Measurements from ENCODE around the gene CRYL1. TPM values are rescaled to one million over a fixed set of nuclear protein-coding genes. Genes with fewer than 3 reads are reported as not detected.

The CRYL1 gene
- total RNA-seq, 2 experiments from 2014 or later: 8.9 to 9.3 TPM

- peaks cover 21% of the 10 kb centered on the region for H3K4me1 Mint-ChIP-seq (ENCODE audit: low read depth)
- no peak overlapping the region for H3K27ac Mint-ChIP-seq
- H3K9me3 Mint-ChIP-seq: peaks cover 2% of the 10 kb centered on the region
- no peak for DNase-seq
- intact Hi-C loops (cut with micrococcal nuclease): loop anchor here (5.0 kb wide), 1 partner anchor 292 kb away; the partner anchor contains the start of gene IL17D
- no peaks in the 10 kb centered on the region for H3K36me3 Mint-ChIP-seq (ENCODE audit: low read depth)
- H3K27me3 Mint-ChIP-seq (ENCODE audit: low read depth): no peaks in the 10 kb centered on the region
- CTCF ChIA-PET: interaction anchor here (2.4 kb wide), 1 partner anchor 10 kb away, joined by 6 read pairs; no protein-coding TSS in a partner anchor
- H3K4me3 Mint-ChIP-seq: no peak overlapping the region
Observed at GRCh38 chr13:20410726-20411125, 114.9 kb downstream of the CRYL1 start.

DNA sequence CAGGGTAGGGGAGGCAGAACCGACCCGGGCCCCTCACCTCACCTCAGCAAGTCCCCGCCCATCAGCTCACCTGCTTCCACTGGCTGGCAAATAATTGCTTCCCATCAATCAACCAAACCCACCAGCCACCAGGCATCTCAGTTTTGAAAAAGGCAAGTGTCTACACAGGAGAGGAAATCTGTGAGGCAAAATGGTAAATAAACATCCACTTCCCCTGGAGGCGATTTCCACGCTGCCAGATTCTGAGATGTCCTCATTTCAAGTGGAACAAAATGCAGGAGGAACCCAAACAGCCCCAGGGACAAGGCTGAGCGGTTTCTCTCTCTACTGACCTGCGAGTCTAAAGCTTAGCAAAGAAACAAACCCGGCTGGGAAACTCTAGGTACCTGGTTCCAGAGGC, 117.5 kb downstream of the CRYL1 start:
- Mint-ChIP-seq H3K4me3 (no peak overlapping the region), H3K9me3 (no peaks in the 10 kb centered on the region), H3K27me3 (ENCODE audit: low read depth) (no peaks in the 10 kb centered on the region), H3K4me1 (ENCODE audit: low read depth) (peaks cover 20% of the 10 kb centered on the region), H3K36me3 (ENCODE audit: low read depth) (peaks cover 4% of the 10 kb centered on the region), H3K27ac (no peak overlapping the region)
- intact Hi-C loops (cut with micrococcal nuclease): no loop called here
- CTCF ChIA-PET: no interaction called here
- DNase-seq: no peak

DNA sequence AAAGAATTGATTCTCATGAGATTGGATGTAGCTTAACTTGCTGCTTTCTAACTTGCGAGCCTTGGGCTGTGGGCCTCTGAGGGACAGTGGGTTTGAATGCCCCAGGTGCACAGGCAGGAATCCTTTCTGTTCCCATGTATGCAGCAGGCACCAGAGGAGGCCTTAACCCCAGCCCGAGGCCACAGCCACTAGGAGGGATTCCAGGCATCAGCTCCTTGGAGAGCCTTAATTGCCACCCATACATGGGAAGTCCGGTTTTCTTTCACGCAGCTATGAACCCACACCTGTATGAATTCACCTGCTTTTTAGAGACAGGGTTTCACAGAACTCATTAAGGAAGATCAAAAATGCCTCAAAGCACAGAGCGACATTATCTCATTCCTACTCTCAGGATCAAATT, 117.9 kb downstream of the CRYL1 start:
- Mint-ChIP-seq H3K9me3 (no peaks in the 10 kb centered on the region), H3K4me1 (ENCODE audit: low read depth) (peaks cover 16% of the 10 kb centered on the region), H3K4me3 (no peak overlapping the region), H3K36me3 (ENCODE audit: low read depth) (peaks cover 4% of the 10 kb centered on the region), H3K27me3 (ENCODE audit: low read depth) (no peaks in the 10 kb centered on the region), H3K27ac (no peak overlapping the region)
- CTCF ChIA-PET: no interaction called here
- DNase-seq: no peak
- intact Hi-C loops (cut with micrococcal nuclease): no loop called here

DNA sequence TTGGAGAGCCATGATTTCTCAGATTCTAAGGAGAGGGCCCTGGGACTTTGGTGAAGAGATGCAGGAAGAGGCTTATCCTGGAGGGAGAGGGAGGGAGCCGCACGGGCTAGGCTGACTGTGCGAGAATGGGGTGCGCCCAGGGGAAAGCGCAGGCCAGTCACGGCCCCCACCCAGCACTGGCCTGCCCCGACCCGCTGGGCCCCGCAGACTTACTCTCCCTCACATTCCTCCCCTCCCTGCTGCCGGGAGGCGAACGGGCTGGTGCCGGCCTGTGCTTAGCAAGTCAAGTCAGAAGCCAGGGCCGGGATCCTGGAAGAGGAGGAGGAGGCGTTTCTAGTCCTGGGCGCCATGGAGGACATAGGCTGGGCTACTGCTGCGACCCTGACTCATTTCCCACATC, 120.0 kb downstream of the CRYL1 start:
- no peaks in the 10 kb centered on the region for H3K27me3 Mint-ChIP-seq (ENCODE audit: low read depth)
- no peaks in the 10 kb centered on the region for H3K9me3 Mint-ChIP-seq
- DNase-seq: no peak
- CTCF ChIA-PET: no interaction called here
- H3K27ac Mint-ChIP-seq: no peak overlapping the region
- intact Hi-C loops (cut with micrococcal nuclease): no loop called here
- no peak overlapping the region for H3K4me3 Mint-ChIP-seq
- H3K4me1 Mint-ChIP-seq (ENCODE audit: low read depth): no peaks in the 10 kb centered on the region
- peaks cover 4% of the 10 kb centered on the region for H3K36me3 Mint-ChIP-seq (ENCODE audit: low read depth)

DNA sequence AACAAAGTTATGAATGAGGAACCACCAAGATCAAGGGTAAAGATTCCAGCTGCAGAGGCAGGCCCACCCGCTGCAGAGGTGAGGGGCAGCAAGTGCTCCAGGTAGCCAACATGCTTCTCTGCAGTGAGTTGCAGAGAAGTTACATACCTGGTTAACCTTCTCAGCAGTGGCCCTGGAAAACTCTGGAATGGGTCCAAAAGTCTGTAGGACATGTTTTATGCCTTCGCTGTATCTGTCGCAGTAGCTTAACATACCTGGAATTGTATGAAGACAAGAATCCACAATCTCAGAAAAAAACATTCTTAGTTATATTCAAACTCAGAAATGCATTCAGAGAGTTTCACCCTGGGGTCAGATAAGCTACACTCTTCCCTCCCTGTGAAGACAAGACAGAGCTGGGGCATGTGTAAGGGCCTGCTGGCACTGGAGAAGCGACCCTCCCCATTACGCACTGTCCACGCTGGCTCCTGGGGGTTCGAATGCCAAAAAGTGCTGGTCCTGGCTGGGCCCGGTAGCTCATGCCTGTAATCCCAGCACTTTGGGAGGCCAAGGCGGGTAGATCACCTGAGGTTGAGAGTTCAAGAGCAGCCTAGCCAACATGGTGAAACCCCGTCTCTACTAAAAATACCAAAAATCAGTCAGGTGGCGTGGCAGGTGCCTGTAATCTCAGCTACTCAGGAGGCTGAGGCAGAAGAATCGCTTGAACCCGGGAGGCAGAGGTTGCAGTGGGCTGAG, 121.0 kb downstream of the CRYL1 start:
- Mint-ChIP-seq H3K27ac (no peak overlapping the region), H3K4me1 (ENCODE audit: low read depth) (no peaks in the 10 kb centered on the region), H3K36me3 (ENCODE audit: low read depth) (peaks cover 4% of the 10 kb centered on the region), H3K27me3 (ENCODE audit: low read depth) (no peaks in the 10 kb centered on the region), H3K4me3 (no peak overlapping the region), H3K9me3 (no peaks in the 10 kb centered on the region)
- CTCF ChIA-PET: no interaction called here
- no peak for DNase-seq
- intact Hi-C loops (cut with micrococcal nuclease): no loop called here

GRCh38 chr13:20403826-20404225, 121.8 kb downstream of the CRYL1 start:
- intact Hi-C loops (cut with micrococcal nuclease): no loop called here
- DNase-seq: no peak
- Mint-ChIP-seq H3K4me3 (no peak overlapping the region), H3K4me1 (ENCODE audit: low read depth) (no peaks in the 10 kb centered on the region), H3K27ac (no peak overlapping the region), H3K36me3 (ENCODE audit: low read depth) (peaks cover 4% of the 10 kb centered on the region), H3K27me3 (ENCODE audit: low read depth) (no peaks in the 10 kb centered on the region), H3K9me3 (no peaks in the 10 kb centered on the region)
- CTCF ChIA-PET: no interaction called here

DNA sequence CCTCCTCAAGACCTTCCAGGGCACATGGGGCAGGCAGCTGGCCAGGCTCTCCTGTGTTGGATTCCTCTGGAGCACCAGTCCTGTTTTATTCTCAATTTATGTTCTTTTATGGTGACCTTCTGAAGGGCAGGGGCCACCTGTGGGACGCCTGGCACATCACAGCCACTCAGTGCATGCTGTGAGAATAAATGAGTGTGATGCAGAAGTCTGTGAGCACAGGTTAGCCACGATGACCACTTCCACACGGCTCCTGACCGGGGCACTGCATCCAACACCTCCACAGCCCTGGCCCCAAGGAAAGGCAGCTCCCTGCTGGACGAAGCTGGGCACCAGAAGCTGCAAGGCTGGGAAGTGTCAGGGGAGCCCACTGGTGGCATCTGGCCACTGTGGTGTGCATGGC, 122.8 kb downstream of the CRYL1 start:
- CTCF ChIA-PET: no interaction called here
- Mint-ChIP-seq H3K4me1 (ENCODE audit: low read depth) (no peaks in the 10 kb centered on the region), H3K9me3 (no peaks in the 10 kb centered on the region), H3K4me3 (no peak overlapping the region), H3K27me3 (ENCODE audit: low read depth) (no peaks in the 10 kb centered on the region), H3K27ac (no peak overlapping the region), H3K36me3 (ENCODE audit: low read depth) (peaks cover 4% of the 10 kb centered on the region)
- intact Hi-C loops (cut with micrococcal nuclease): no loop called here
- no peak for DNase-seq

- intact Hi-C loops (cut with micrococcal nuclease): no loop called here
- Mint-ChIP-seq H3K27me3 (ENCODE audit: low read depth) (no peaks in the 10 kb centered on the region), H3K27ac (no peak overlapping the region), H3K9me3 (no peaks in the 10 kb centered on the region), H3K4me1 (ENCODE audit: low read depth) (no peaks in the 10 kb centered on the region), H3K4me3 (no peak overlapping the region), H3K36me3 (ENCODE audit: low read depth) (peaks cover 4% of the 10 kb centered on the region)
- DNase-seq: no peak
- CTCF ChIA-PET: interaction anchor here (1.7 kb wide), 1 partner anchor 95 kb away, joined by 3 read pairs; no protein-coding TSS in a partner anchor
Observed at GRCh38 chr13:20401931-20402856, 123.5 kb downstream of the CRYL1 start.

DNA sequence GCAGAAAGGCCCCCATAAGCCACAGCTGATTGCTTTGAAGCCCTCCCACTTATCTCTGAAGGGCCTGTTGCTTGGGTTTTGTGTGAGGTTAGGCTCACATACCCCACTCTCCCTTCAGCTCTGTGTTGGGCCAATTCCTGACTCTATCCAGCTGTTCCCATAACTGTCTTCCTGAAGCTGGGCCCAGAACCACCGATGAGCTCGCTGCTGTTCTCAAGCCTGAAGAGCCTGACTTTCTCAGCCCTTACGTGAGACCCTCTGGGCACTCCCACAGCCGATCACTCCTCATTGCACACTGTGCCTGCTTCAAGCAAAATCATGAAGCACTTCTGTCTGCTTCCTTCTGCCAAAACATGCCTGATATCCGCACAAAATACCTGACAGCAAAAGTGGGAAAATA, 124.1 kb downstream of the CRYL1 start:
- H3K27ac Mint-ChIP-seq: no peak overlapping the region
- intact Hi-C loops (cut with micrococcal nuclease): no loop called here
- H3K36me3 Mint-ChIP-seq (ENCODE audit: low read depth): peaks cover 4% of the 10 kb centered on the region
- H3K4me1 Mint-ChIP-seq (ENCODE audit: low read depth): no peaks in the 10 kb centered on the region
- H3K9me3 Mint-ChIP-seq: no peaks in the 10 kb centered on the region
- CTCF ChIA-PET: interaction anchor here (1.7 kb wide), 1 partner anchor 95 kb away, joined by 3 read pairs; no protein-coding TSS in a partner anchor
- no peak overlapping the region for H3K4me3 Mint-ChIP-seq
- no peak for DNase-seq
- no peaks in the 10 kb centered on the region for H3K27me3 Mint-ChIP-seq (ENCODE audit: low read depth)

DNA sequence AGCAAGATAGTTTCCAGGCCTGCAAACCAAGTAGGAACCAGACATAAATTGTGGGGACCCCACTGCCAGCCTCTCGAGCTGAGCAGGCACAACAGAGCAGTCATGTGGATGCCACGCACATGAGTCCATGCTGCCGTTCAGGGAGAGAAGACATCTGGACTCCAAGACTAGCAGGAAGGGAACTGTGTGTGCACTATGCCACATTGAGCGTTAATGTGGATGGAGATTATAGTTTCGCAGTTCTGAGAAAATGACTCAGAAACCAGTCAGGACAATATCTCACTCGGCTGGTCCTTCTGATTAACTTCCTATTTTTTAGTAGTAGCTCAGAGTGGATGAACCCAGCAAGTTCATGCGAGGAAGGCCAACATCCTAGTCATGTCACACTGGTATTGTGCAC, 124.9 kb downstream of the CRYL1 start:
- Mint-ChIP-seq H3K27ac (no peak overlapping the region), H3K4me3 (no peak overlapping the region), H3K9me3 (no peaks in the 10 kb centered on the region), H3K4me1 (ENCODE audit: low read depth) (no peaks in the 10 kb centered on the region), H3K27me3 (ENCODE audit: low read depth) (no peaks in the 10 kb centered on the region), H3K36me3 (ENCODE audit: low read depth) (peaks cover 4% of the 10 kb centered on the region)
- intact Hi-C loops (cut with micrococcal nuclease): no loop called here
- CTCF ChIA-PET: interaction anchor here (1.7 kb wide), 1 partner anchor 96 kb away, joined by 3 read pairs; no protein-coding TSS in a partner anchor
- DNase-seq: no peak

DNA sequence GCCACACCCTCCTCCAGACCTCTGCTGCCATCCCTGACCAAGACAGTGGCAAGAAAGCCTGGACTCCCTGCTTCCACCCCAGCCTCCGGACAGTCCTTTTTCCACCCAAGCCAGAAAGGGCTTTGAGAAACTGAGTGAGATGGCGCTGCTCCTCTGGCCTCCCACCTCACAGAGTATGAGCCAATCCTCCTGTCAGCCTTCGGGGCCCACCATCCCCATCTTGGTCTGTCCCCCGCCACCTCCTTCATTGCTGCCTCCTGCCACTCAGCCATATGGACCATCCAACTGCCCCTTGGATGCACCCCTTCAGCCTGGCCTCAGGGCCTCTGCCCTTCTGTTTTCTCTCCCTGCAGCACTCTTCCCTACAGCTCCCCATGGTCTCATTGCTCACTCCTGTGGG, 125.7 kb downstream of the CRYL1 start:
- H3K27me3 Mint-ChIP-seq (ENCODE audit: low read depth): no peaks in the 10 kb centered on the region
- H3K4me3 Mint-ChIP-seq: no peak overlapping the region
- no peak overlapping the region for H3K27ac Mint-ChIP-seq
- H3K4me1 Mint-ChIP-seq (ENCODE audit: low read depth): no peaks in the 10 kb centered on the region
- no peak for DNase-seq
- CTCF ChIA-PET: no interaction called here
- peaks cover 4% of the 10 kb centered on the region for H3K36me3 Mint-ChIP-seq (ENCODE audit: low read depth)
- intact Hi-C loops (cut with micrococcal nuclease): no loop called here
- H3K9me3 Mint-ChIP-seq: no peaks in the 10 kb centered on the region

DNA sequence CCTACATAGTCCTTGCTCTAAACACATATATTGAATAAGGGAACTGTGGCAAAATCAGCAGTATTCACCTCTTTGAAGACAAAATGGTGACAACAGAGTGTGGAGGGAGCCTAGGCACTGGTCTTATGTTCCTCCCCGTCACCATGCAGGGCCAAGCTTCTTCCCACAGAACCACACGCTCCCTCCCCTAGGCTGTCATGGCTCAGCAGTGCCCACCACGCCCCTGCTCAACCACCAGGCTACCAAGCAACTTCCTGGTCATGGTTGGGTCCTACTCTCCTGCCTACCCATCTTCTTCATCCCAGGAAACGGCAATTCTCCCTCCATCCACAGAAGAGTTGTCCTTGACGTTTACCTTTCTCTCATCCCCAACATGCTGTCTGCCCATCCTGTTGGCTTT, 126.1 kb downstream of the CRYL1 start:
- intact Hi-C loops (cut with micrococcal nuclease): no loop called here

More for the DNA sequence above, 126.1 kb downstream of the CRYL1 start:
- Mint-ChIP-seq H3K9me3 (no peaks in the 10 kb centered on the region), H3K27ac (no peak overlapping the region), H3K4me1 (ENCODE audit: low read depth) (no peaks in the 10 kb centered on the region), H3K36me3 (ENCODE audit: low read depth) (peaks cover 4% of the 10 kb centered on the region), H3K4me3 (no peak overlapping the region), H3K27me3 (ENCODE audit: low read depth) (no peaks in the 10 kb centered on the region)
- CTCF ChIA-PET: no interaction called here
- DNase-seq: no peak
